HG03354 (cell line): Measurements from ENCODE around the gene GRPEL1.

Experiments used
- ATAC-seq: cut with Tn5 transposase; IDR thresholded peaks from one replicate; pipeline ENCODE4 v1.9.1; 2021; ENCODE audit warnings: mild to moderate bottlenecking; ENCODE audit not compliant: unreplicated experiment, poor library complexity, severe bottlenecking

The GRPEL1 gene

DNA sequence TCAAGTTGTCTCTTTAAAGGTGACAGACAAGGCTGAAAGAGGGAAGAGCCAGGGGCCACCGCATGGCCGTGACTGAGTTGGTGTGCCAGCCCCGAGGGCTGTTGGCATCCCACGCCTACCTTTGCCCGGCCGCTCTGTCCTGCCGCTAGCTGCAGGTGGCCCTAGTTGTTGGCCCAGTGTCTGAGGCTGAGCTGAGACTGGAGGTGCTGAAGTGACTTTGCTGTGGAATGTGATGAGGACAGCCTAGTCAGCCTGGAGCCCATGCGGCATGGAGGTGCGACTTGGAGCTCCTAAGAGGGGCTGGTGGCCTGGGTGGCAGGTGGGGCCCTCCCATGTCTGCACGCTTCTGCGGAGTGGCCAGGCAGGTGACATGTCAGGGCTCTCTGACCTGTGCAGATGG lies 18.1 kb downstream of the GRPEL1 start:
- no peak for ATAC-seq

DNA sequence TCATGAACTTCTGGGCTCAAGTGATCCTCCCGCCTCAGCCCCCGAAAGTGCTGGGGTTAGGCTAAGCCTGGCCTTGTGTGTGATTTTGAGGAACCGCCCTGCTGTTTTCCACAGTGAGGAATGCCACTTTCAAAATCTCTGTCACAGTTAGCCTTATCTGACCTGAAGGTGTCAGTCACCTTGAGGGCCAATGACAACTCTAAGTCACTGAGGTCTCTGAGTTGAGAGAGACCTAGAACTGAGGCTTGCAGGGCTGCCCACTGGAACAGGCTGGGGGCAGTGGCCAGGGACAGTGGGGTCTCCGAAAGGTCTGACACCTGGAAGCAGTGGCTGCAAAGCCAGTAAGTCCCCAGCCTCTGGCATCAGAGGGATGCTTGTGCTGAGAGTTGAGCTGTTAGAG lies 18.6 kb downstream of the GRPEL1 start:
- no peak for ATAC-seq

DNA sequence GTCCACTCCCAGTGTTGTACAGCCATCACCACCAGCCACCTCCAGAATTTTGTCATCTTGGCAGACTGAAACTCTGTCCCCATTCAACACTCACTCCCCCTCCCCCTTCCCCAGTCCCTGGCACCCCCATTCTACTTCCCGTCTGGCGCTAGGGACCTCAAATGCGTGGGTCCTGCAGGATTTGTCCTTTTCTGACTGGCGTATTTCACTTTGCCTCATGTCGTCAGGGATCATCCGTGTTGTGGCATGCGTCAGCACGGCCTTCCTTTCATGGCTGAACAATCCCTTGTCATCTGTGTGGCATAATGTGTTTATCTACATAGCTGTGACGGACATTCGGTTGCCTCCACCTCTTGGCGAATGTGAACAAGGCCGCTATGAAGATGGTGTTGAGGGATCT lies 19.2 kb downstream of the GRPEL1 start:
- ATAC-seq, result no peak

DNA sequence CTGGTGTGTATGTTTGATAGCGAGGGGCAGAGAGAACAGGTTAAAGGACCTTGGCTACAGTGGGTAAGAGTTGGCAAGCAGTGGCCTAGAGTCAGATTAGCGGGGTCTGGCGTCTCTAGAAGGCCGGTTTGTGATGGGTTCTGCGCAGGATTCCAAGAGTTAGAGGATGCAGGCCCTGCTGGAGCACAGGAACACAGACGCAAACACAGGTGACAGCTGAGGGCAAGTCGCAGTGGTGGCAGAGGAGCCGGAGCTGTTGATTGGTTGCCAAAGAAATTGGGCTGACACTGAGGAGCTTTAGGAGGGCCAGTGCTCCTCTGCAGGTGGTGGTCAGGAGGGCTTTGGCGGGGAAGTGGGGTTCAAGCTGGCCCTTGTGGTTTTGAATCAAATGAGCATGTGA lies 20.9 kb downstream of the GRPEL1 start:
- ATAC-seq, result no peak

DNA sequence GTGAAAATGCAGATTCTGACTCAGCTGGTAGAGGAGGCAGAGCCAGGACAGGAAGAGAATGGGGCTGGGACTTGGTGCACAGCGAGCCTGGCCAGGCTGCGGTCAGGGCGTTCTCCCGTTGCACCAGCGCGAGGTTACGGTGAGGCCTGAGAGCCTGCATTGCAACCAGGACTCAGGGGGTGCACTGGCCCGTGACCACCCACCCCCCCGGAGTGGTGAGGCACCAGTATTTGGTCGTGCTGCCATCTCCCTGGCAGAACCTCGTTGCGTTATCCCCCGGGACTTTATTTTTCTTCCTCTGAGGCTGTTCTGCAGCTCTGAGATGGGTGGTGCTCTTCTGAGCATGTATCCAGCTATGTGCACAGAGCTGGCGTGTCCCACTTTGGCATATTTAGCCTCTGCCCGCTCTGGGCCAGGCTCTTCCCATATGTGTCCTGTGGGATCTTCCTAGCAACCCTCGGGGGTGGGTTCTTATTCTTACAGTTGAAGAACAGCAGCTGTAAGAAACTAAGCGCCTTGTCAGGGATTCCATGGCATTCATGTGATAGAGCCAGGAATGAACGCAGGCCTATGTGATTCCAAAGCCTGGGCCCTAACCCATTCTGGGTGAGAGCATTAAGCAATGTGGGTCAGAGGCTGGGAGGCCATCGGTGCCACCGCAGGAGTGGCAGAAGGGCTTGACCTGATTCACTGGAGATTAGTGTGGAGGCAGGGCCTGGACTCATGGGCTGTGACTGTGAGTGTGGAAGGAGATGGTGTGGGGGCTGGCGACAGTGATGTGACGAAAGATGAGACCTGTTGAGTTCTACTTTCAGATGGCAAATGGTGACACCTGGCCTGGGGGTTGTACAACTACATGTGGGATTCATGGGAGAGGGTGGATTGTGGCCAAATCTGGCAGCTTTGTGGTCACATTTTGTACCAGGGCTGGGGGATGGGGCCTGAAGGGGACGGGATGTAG lies 21.6 kb downstream of the GRPEL1 start:
- ATAC-seq, result no peak

DNA sequence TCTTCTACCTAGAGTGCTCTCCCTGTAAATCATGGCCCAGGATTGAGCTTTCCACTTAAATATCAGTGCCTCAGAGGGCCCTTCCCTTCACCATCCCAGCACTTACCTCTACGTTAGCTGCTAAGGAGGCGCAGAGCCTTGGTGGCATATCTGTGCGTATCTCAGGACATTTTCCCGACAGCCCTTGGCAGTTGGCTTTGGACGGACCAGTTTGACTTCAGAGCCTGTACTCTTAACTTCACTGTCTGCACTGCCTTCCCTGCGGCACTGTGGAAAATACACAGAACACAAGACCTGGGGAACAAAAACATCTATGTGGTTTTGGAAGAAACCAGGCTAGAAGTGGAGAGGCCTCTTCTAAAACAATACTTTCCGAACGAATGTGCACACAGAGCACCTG lies 22.3 kb downstream of the GRPEL1 start:
- no peak for ATAC-seq

DNA sequence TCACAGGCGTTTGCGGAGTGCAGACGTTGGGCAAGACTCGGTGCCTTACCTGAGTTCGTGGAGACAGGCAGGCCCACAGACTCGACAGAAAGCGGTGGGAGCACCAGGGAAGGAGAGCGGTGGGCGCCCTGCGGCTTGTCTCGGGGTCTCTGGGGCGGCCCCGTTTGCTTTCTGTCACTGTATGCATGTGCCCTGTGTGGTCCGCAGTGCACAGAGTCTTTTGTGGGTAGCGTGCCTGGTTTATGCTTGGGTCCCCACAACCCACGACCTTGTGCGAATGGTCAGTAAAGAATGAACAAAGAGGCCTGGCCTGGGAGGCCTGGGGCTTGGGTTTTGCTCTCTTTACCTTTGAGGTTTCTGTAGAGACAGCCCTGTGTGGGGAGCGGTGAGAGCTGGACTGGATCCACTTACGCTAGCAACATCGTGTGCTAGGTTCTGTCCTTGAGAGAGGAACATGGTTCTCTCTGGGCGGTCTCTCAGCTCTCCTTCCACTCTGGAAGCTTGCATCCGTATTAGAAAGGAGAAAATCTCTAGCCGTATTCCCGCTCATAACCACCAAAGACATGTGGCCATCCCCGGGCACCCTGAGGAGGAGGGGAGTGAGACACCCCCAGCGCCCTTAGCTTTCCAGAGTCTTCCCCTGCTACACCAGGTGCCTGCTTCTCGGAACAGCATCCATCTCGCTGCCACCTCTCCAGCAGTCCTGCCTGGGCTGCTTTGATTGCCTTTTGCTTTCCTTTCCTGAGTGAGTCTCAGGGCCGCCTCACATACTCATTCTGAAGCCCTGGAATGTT lies 23.5 kb downstream of the GRPEL1 start:
- no peak for ATAC-seq

DNA sequence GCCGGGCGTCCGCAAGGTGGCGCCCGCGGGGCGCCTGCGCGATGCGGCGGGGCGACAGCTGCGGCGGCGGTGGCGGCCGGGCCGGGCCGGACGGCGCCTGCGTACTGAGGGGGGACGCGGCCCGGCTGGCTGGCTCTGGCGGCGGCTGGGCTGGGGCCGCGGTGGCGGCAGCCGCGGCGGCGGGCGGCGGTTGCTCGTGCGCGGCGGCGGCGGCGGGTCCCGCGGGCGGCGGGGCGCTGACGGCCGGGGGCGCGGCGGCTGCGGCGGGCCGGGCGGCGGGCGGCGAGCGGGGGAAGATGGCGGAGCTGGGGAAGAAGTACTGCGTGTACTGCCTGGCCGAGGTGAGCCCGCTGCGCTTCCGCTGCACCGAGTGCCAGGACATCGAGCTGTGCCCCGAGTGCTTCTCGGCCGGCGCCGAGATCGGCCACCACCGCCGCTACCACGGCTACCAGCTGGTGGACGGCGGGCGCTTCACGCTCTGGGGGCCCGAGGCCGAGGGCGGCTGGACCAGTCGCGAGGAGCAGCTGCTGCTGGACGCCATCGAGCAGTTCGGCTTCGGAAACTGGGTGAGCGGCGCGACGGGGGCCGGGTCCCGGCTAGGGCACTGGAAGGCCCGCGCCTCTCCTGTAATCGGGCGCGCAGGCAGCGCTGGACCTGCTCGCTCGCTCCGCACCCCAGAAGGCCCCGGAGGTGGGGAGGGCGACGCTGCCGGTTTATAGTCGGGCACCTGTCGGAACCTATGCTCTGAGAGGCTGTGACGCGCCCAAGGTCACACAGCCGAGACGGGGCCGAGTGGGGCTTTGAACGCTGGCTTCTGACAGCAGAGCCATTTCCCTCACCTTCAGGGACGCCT lies 24.4 kb downstream of the GRPEL1 start, which contains the start of gene TADA2B:
TSS of gene TADA2B (plus strand) at position 89 of the 853 bp plus-strand sequence. CDS start at position 297, 208 bp downstream.
- ATAC-seq, result peak; percentile 46

DNA sequence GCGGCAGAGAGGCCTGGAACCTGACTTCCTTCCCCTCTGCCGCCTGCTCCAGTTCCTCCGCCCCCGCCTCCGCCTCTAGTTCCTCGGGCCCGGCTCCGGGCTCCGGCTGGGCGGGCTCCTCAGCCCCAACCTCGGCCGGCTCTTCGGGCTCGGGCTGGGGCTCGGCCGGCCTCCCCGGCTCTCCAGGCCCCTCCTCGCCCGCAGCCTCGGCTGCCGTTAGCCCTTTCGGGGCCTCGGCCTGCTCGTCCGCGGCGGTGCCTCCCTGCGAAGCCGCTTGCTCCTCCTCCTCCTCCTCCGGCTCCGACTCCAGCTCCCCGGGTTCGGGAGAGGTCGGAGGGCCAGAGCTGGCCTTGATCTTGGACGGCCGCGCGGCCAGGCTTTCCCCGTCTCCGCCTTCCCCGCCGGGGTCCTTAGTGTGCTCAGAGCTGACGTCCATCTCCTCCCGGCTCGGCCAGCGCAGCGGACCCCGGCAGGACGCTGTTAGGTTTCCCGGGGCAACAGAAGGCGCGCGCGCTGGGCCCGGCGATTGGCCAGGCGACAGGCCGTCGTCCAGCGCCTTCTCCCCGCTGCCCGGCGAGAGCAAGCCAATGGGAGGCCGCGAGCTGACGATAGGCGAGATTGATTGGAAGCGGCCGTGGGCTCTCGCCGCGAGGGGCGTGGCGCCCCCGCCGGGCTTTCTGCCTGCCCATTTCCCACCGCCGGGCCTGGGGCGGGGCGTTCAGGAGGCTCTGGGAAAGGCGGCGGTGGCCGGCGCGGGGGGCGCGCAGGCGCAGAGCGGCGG lies 25.2 kb downstream of the GRPEL1 start:
- ATAC-seq, result peak; percentile 83

DNA sequence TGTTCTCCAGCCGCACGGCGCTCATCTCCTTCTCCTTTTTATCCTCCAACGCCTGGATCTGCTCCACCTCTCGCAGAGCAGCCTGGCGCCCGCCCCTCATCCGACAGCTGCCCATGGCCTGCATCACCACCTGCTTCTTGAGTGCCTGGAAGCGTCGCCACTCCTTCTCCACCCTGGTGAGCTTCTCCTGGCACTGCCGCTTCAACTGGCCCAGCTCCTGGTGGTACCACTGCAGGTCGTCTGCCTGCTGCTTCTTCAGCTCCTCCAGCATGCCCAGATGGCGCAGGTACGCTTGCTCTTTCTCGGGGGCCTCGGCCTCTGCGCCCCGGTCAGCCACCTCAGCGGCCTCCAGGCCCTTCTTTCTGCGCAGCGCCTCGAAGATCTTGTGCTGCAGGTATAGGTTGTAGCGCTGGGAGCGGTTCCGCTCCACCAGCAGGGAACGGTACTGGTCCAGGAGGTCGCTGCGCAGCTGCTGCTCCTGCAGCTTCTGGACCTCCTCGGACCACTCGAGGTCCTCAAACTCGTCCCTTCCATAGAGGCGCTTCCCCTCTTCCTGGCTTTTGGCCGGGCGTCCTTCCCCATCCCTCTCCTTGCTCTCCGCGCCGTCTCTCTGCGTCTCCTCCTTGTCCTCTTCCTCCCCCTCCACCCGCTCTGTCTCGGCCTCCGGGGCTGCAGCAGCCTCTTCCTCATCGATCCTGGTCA lies 25.9 kb downstream of the GRPEL1 start:
- ATAC-seq, result no peak

DNA sequence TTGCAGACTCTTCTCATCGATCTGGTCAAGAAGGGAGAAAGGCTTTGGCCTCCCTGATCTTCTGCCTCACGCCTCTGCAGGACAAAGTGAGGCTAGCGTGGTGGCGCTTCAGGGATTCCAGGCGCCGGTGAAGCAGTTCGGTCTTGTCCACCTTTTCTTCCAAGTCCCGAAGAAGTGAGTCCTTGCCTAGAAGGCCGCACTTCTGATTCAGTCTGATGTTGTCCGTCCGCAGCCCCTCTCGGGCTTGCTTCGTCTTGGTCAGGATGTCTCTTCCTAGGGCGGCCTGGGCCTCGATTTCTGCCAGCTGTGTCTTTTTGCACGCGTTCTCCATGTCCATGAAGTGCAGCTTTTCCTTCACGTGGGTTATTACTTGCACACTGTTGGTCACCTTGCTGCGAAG lies 26.6 kb downstream of the GRPEL1 start:
- ATAC-seq, result no peak

DNA sequence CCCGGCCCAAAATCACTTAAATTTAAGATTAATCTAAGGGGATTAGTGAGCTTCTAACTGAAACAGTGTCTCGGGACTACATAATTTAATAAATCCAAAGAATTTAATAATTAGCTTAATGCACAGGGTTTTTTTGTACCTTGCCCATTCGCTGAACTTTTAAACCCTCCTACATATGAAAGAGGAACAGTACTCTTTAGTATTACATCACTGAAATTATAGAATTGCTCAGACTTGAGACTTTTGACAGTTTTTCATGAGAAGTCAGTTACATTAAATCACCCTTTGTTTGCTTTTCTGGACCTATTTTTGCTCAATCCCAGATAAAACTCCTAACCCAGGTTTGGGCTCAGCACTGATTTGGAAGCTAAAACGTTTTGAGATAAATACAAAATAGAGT lies 27.1 kb downstream of the GRPEL1 start:
- no peak for ATAC-seq

DNA sequence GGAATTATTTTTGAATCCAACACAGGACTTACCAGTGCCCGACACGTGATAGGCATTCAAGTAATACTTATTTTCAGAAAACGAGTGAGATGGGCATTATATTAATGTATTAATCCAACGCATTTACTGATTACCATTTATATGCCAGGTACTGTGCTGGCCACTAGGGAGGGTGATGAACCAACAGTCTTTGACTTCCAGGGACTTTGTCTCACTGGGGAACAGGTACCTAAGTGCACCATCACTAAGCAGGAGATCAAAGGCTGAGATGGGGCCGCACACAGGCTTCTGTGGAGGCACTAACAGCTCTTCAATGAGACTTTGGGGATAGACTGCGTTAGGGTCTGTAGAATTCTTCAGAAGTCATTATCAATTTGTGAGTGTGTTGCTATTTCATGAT lies 30.4 kb downstream of the GRPEL1 start:
- no peak for ATAC-seq

DNA sequence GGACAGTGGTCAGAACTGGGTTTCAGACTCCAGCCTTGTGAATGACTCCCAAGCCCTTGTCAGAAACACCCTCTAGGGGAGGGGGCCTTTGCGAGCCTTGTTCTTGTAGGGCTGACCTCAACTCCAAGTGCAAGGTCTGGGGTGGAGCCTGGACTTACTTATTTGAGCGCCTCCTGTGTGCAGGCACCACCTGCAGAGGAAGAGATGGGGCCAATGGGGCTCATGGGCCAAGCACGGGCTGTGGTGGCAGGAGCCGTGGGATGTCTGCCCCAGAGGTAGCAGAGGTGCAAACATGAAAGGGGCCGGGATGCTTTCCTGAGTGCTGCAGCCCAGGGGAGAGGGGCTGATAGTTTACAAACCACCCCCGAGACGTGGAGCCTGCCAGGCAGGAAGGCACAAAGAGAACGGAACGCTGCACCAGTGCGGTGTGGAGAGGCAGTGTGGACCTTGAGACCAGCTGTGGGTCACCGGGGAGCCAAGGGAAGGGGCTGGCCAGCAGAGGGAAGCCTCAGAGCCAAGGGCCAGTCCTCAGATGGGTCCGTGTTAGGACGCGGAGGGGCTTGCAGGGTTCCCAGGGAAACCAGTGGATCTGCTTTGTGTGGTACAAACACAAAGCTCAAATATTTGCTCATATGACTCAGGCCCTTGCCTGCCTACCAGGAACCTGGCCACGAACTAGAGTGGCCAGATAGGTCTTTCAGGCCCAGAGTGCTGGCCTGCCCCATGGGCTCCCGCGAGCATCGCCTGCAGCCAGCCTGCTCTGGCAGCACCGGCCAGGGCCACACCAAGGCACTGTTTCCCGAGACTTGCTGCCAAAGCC lies 33.4 kb downstream of the GRPEL1 start:
- ATAC-seq, result no peak

DNA sequence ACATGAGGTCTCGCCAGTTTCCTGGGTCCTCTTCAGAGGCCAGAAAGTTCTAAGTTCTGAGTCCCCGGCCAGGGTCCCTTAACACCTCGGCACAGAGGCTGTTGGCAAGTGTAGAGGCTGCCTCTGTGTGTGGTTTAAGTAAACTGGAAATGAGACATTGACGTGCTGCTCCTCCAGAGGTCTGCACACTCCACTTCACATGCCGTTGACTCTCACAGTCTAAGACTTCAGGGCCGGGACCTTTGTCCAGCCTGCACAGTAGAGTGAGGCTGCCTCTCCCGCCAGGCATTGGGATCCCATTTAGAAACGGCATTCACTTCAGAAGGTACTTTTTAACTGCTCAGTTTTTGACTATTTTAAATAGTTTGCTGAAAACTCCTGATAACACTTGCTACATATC lies 35.3 kb downstream of the GRPEL1 start:
- ATAC-seq, result no peak

DNA sequence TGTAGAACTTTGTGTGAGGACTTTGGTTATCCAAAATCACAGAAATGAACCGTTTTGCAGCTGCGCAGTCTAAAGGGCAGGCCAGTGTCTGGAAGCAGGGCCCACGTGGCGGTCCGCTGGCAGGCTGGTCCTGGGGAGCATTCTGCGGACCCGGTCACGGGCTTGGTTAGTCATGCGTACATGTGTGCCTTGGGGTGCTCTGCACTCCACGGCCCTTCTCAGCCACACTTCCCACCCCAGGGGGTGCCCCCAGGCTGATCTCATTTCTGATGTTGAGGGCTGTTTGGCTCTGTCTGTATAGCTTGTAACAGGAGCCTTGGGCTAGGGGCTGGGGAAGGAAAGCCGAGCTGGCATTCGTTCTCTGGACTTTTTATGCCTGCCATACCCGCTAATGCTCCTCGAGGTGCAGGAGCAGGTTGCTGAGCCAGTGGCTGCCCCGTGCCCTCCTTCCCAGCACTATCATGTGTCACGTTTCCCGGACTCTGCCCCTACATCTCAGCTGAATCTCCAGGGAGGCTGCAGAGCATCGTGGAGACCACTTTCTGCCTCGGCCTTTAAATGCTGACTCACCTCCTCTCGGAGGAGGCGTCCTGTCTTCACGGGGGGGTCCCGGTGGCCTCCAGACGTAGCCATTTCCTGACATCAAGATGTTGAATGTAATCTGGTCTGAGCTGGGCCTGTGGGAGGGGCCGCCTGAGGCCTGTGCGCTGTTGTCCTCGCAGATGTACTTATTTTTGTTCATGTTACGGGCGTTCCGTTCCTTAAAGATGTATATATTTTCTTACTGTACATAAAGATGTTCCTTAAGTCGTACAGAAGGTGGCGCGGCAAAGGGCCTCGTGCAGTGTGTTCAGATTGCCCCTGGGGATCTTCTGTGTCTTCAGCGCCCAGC lies 36.1 kb downstream of the GRPEL1 start:
- ATAC-seq, result no peak

DNA sequence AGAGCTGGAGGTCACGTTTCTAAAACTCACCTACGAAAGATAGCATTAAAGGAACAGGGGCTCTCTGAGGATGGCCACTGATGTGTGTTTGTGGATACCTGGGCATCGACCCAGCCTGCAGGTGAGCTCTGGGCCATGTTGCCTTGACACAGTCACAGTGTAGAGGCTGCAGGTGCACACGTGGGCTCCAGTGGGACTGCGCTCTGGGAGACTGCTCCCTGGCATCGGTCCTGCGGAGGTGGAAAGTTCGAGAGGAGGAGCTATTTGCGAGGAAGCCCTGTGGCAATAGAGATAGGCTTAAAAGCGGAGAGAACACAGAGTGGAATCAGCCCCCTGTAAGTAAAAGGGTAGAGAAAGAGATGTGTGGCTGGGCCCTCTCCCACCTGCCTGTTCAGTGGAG lies 37.0 kb downstream of the GRPEL1 start:
- ATAC-seq, result no peak
